Fibroblast of skin of scalp (primary cell): ENCODE data around the gene SLC34A1.
A peak's percentile ranks its signal among the peaks of the same experiment; 100 is the strongest.
"Not testable (repeated sequence)": the region's sequence is repeated elsewhere in the genome, so short reads cannot be mapped to it uniquely, and the experiment has no call there.

ENCODE experiments used
- DNase-seq: peaks from one replicate; pipeline ENCODE4 v3.0.0-alpha.2; 2013

SLC34A1 gene

GRCh38 chr5:177412603-177413233 lies 28.5 kb downstream of the SLC34A1 start:
- DNase-seq: no peak

GRCh38 chr5:177414481-177414880 lies 30.2 kb downstream of the SLC34A1 start:
- DNase-seq: no peak

- DNase-seq: not testable (repeated sequence)
These were observed 32.8 kb downstream of the SLC34A1 start for GRCh38 chr5:177417081-177417480.

DNA sequence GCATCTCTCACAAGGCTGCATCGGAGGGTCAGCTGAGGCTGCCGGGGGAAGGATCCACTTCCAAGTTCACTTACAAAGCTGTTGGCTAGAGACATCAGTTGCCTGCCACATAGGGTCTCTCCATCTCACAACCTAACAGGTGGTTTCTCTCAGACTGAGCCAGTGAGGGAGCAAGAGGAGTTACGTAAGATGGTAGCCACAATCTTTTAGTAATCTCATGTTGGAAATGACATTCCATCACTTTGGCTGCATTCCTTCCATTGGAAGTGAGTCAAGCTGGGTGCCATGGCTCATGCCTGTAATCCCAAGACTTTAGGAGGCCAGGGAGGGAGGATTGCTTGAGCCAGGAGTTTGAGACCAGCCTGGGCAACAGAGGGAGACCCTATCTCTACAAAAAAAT lies 34.8 kb downstream of the SLC34A1 start:
- peak; percentile 61 for DNase-seq

DNA sequence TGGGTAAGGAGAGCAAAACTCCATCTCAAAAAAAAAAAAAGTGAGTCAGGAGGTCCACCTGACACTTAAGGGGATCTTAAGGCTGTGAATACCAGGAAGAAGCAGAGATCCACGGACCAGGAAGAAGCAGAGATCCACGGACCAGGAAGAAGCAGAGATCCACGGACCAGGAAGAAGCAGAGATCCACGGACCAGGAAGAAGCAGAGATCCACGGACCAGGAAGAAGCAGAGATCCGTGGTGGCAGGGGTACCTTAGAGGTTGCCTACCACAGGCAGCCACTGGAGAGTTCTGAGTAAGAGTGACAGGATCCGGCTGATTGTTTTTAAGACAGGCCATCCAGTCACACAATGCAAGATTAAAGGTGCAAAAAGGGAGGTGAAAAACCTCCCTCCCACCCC lies 36.2 kb downstream of the SLC34A1 start:
- not testable (repeated sequence) for DNase-seq

DNA sequence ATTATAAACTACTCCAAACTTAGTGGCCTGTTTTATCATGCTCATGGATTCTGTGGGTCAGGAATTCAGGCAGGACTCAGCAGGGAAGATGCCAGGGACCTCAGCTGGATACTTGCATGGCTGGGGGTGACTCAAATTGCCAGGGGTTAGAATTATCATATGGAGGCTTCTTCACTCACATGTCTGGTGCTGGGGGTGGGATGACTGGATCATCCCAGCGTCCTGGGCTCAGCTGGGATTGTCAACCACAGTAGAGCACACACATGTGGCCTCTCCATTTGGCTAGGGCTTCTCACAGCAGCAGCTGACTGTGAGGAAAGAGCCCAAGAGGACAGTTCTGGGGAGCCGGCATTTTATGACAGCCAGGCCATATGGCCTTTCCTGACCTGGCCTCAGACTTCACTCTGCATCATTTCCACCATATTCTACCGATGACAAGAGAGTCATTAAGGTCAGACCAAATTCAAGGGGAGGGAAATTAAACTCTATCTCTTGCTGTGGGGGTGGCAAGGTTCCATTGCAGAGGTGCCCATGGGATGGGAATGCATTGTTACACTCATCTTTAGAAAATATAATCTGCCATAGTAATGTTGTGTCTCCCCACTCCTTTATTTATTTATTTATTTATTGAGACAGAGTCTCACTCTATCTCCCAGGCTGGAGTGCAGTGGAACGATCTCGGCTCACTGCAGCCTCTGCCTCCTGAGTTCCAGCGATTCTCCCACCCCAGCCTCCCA lies 37.0 kb downstream of the SLC34A1 start:
- DNase-seq: peak; percentile 19

- no peak for DNase-seq
These were observed 39.4 kb downstream of the SLC34A1 start for GRCh38 chr5:177423671-177424070.

DNA sequence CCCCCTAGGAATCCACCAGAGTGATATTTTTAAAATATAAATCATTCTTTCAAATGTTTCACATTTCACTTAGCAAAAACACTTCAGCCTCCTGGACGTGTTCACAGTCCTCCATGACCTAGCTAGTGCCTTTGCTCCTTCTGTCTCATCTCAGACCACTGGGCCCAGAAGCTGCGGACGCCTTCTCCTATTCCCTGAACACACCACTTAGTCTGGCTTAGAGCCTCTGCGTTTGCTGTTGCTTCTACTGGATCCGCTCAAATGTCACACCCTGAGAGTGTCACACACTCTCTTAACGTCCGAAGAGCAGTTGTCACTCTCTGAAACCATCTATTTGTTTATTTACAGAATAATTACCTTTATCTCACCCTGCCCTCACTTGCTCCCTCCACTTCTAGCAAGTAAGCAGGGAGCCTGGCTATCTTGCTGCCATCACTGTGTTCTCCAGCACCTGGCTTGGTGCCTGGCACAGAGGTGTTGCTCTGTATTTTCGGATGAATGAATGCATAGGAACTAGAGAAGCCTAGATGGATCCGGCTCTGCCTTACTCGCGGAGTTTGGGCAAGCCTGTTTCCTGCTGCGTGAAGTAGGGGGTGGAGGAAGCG lies 41.1 kb downstream of the SLC34A1 start:
- DNase-seq: no peak

- DNase-seq: peak; percentile 100
These were observed 41.7 kb downstream of the SLC34A1 start for GRCh38 chr5:177425801-177426565.

- DNase-seq: no peak
These were observed 42.5 kb downstream of the SLC34A1 start, which contains the start of gene GRK6 for GRCh38 chr5:177426566-177427210. TSS of gene GRK6 (plus strand) at chr5:177426676. CDS start at chr5:177426846, 170 bp downstream.

- DNase-seq: no peak
These were observed 43.1 kb downstream of the SLC34A1 start for GRCh38 chr5:177427211-177427822.

DNA sequence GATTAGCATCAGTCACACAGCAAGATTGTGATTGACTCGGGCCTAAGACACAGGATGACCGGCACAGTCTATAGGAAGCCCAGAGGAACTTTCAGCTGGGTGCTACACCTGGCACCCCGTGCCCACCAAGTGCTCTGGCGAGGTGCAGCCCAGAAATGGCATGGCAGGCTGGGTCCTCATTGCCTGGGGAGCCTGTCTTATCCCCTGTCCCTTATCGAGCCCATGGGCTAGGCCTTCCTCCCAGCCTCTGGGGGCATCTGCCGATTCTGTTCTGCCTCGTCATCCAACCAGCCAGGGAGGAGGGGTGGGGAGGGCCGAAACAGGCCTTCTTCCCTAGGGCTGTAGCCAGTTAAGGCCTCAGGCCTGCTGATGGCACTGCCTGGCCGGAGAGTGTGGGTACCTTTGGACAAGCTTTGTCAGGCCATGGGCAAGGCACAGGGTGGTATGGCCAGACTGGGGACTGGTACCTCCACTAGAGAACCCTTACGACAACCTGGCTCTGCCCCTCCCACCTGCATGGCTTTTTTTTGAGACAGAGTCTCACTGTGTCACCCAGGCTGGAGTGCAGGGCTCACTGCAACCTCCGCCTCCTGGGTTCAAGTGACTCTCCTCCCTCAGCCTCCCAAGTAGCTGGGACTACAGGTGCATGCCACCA lies 43.8 kb downstream of the SLC34A1 start:
- no peak for DNase-seq

- no peak for DNase-seq
These were observed 44.5 kb downstream of the SLC34A1 start for GRCh38 chr5:177428574-177429217.

DNA sequence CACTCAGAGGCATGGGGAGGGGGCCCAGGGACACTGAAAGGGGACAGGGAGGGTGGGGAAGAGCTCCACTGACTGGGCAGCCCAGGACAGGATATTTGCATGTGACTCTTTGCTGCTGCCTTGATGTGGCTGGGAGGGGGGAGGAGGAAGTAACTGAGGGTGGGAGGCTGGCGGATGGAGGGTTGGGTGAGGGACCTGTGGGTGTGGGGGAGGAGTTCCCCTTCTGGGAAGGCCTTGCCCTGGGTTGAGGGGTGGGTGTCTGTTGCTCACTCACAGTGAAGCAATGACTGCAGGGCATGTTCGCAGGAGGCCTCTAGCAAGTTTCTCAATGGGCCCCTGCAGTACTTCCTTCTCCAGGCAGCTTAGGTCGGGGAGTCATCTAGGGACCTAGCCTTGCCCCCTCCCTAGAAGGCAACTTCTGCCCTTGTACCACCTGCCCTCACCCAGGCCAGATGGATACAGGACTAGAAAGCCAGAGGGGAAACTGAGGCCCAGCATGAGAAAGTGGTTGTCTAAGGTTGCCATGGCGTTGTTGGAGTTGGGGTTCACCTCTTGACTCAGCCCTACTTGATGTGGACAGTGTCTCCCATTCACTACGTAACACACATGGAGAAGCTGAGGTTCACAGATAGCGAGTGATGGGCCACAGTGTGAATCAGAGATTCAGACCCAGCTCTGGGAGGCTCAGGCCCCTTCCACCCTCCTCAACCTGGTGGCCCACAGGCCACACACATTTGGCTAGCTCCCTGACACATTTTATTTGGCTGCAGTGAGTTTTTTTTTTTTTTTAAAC lies 45.2 kb downstream of the SLC34A1 start:
- no peak for DNase-seq

- DNase-seq: no peak
These were observed 46.1 kb downstream of the SLC34A1 start for GRCh38 chr5:177430140-177430951.

- DNase-seq: no peak
These were observed 46.7 kb downstream of the SLC34A1 start for GRCh38 chr5:177430972-177431316.

DNA sequence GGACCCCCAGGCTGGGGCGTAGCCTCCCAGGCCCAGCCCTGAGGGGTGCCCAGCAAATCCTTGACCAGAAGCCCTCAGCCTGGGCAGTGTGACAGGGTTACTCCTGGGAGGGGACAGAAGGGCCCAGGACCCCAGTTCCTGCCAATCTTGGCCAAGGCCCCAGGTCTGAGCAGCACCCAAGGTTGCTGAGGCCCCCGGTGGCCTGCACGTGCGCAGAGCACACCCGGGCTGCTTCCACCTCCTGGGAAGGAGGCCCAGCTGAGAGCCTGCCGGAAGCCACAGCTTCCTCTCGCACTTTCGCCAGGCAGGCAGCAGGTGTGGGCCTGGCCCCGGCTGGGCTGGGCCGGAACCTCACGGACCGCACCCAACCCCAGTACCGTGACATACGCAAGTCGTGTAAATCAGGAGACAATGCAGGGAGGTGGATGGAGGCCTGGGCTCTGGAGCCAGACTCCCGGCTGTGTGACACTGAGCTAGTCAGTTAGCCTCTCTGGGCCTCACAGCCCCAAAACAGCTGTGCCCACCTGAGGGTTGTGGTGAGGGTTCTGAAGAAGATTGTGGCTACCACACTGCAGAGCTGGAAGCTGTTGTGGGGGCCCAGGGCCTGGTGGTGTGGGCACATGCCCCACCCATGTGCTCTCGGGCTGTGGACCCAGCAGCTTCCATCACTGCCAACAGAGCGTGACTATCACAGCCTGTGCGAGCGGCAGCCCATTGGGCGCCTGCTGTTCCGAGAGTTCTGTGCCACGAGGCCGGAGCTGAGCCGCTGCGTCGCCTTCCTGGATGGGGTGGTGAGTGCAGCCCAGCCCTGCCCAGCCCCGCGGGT lies 47.3 kb downstream of the SLC34A1 start:
- no peak for DNase-seq

GRCh38 chr5:177432143-177432838 lies 48.1 kb downstream of the SLC34A1 start:
- DNase-seq: no peak
